Esophagus muscularis mucosa (tissue), 4 donors: ENCODE data around the gene ELFN1.

Source experiments
- EP300 ChIP-seq: sonication (generic); formaldehyde crosslinking; IDR thresholded peaks from one replicate; pipeline ENCODE4 v1.6.1; 2017; ENCODE audit warnings: antibody characterized with exemption
- POLR2A ChIP-seq: fragments of 450-650 bp; IDR thresholded peaks from one replicate; pipeline ENCODE4 v1.6.1; 2017; ENCODE audit warnings: antibody characterized with exemption, moderate library complexity, mild to moderate bottlenecking, low read depth
- TF ChIP-seq, protein P1 (sequence below), 3 experiments: fragments of 200-600 bp in 2 of 3; fragments of 450-650 bp in 1 of 3; sonication (generic) in 2 of 3; IDR thresholded peaks; one replicate each; pipeline ENCODE4 v1.5.1; 2017 to 2019; ENCODE audit warnings: antibody characterized with exemption in 3 of 3, mild to moderate bottlenecking in 2 of 3, moderate library complexity in 1 of 3

DNA sequence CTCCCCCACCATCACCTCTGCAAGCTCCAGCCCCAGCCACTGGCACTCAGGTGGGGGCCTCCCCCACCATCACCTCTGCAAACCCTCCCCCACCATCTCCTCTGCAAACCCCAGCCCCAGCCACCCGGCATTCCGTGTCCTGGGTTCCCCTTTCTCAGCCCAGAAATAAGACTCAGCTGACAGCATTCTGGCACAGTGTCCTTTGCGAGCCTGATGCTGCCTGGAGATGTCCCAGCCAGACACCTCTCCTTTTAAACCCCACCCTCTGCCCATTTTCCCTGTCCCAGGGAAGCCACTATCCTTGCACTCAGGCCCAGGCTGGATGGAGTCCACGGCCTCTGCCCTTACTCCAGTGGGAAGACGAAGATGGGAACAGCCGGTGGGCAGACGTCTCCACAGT lies 49.8 kb downstream of the ELFN1 start:
- TF ChIP-seq, protein P1, sequence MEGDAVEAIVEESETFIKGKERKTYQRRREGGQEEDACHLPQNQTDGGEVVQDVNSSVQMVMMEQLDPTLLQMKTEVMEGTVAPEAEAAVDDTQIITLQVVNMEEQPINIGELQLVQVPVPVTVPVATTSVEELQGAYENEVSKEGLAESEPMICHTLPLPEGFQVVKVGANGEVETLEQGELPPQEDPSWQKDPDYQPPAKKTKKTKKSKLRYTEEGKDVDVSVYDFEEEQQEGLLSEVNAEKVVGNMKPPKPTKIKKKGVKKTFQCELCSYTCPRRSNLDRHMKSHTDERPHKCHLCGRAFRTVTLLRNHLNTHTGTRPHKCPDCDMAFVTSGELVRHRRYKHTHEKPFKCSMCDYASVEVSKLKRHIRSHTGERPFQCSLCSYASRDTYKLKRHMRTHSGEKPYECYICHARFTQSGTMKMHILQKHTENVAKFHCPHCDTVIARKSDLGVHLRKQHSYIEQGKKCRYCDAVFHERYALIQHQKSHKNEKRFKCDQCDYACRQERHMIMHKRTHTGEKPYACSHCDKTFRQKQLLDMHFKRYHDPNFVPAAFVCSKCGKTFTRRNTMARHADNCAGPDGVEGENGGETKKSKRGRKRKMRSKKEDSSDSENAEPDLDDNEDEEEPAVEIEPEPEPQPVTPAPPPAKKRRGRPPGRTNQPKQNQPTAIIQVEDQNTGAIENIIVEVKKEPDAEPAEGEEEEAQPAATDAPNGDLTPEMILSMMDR (IDR thresholded peaks at IDR 0.05) = no peak
- no peak for TF ChIP-seq EP300
- no peak for TF ChIP-seq POLR2A
